K562 (cell line): ENCODE results near the gene PDE6D. TPM values are rescaled to one million over a fixed set of nuclear protein-coding genes. Genes with fewer than 3 reads are reported as not detected.

Experiments
- ATAC-seq: fragments of 200-7000 bp; cut with Tn5 transposase; 3 replicates; pipeline ENCODE4 v1.9.1; 2020; ENCODE audit warnings: moderate library complexity
- BruUV-seq: library from RNA; stranded (reverse); fragments of 400-500 nt; replicated peaks from 2 replicates; lab custom pipeline; 2021; lab: Mats Ljungman, UMichigan
- CTCF ChIA-PET: fragments of 300-600 bp; formaldehyde crosslinking; extraction: SDS; loops from one replicate; lab custom pipeline; 2021; ENCODE audit warnings: low intra/inter-chr PET ratio; lab: Yijun Ruan, JAX
- POLR2A ChIA-PET: fragments of 300-600, 350-650 bp; sonication (Branson Sonifier 250); formaldehyde crosslinking; extraction: SDS; loops from one replicate; lab custom pipeline; 2021; ENCODE audit warnings: antibody characterized with exemption, inconsistent platforms; lab: Yijun Ruan, JAX
- DNase-seq, 4 experiments: peaks; one replicate each; pipeline versions ENCODE4 v3.0.0 to v3.0.0-alpha.2; 2011 to 2018; ENCODE audit warnings: low spot score in 3 of 4, mixed read lengths in 3 of 4; ENCODE audit errors: extremely low read depth in 1 of 4
- FAIRE-seq: peaks from 2 replicates; lab custom pipeline; 2011; peaks lifted over from hg19 to GRCh38; lab: Jason Lieb, UNC
- H2AFZ ChIP-seq: 2 replicates; pipeline ENCODE4 v1.6.0; 2011; ENCODE audit warnings: low read depth, low read length, control low read depth, inconsistent platforms
- H3K27ac ChIP-seq: fragments of 200-600 bp; 3 replicates; pipeline ENCODE4 v1.8.0; 2011; ENCODE audit warnings: low read depth, mild to moderate bottlenecking, control low read depth, inconsistent platforms, low read length, moderate library complexity, mixed read lengths; ENCODE audit errors: extremely low read depth
- H3K27me3 ChIP-seq, 2 experiments: fragments of 300-600 bp in 1 of 2; 2 replicates in 1 of 2; 3 replicates in 1 of 2; pipeline versions ENCODE4 v1.6.0 to v1.8.0; 2011; ENCODE audit warnings: inconsistent platforms in 2 of 2, low read length in 2 of 2, mild to moderate bottlenecking in 1 of 2, mixed read lengths in 1 of 2, moderate library complexity in 1 of 2; ENCODE audit not compliant: control insufficient read depth in 2 of 2, insufficient read depth in 2 of 2
- H3K36me3 ChIP-seq: fragments of 300-600 bp; 3 replicates; pipeline ENCODE4 v1.8.0; 2011; ENCODE audit warnings: mild to moderate bottlenecking, low read length, inconsistent platforms; ENCODE audit not compliant: control insufficient read depth, insufficient read depth
- H3K4me1 ChIP-seq, 2 experiments: fragments of 200-600 bp in 1 of 2; replicated peaks in 1 of 2; 2 replicates in 1 of 2; 3 replicates in 1 of 2; pipeline versions ENCODE4 v1.5.1 to v1.8.0; 2011; ENCODE audit warnings: inconsistent platforms in 2 of 2, low read length in 2 of 2, mild to moderate bottlenecking in 1 of 2, mixed read lengths in 1 of 2, moderate library complexity in 1 of 2; ENCODE audit not compliant: control insufficient read depth in 2 of 2, insufficient read depth in 2 of 2
- H3K4me2 ChIP-seq: 2 replicates; pipeline ENCODE4 v1.6.1; 2011; ENCODE audit warnings: low read length, control low read depth, inconsistent platforms, mixed read lengths; ENCODE audit not compliant: insufficient read depth
- H3K4me3 ChIP-seq: fragments of 200-600 bp; sonication (generic), shearing (Covaris generic); 2 replicates; pipeline ENCODE4 v1.5.1; 2016; ENCODE audit warnings: control low read depth, inconsistent platforms
- H3K79me2 ChIP-seq: fragments of 200-600 bp; 3 replicates; pipeline ENCODE4 v1.8.0; 2011; ENCODE audit warnings: low read length, inconsistent platforms; ENCODE audit not compliant: control insufficient read depth, insufficient read depth
- H3K9ac ChIP-seq, 2 experiments: 2 replicates each; pipeline versions ENCODE4 v1.6.0 to v1.6.1; 2011; ENCODE audit warnings: low read depth in 2 of 2, low read length in 2 of 2, control low read depth in 1 of 2, inconsistent platforms in 1 of 2, mild to moderate bottlenecking in 1 of 2, mixed read lengths in 1 of 2; ENCODE audit not compliant: insufficient read depth in 1 of 2
- H3K9me1 ChIP-seq: one replicate; pipeline ENCODE4 v1.6.0; 2011; ENCODE audit warnings: inconsistent platforms, mild to moderate bottlenecking, low read length, moderate library complexity; ENCODE audit not compliant: control insufficient read depth, insufficient read depth
- H3K9me3 ChIP-seq: replicated peaks from 2 replicates; pipeline ENCODE4 v1.5.1; 2011; ENCODE audit warnings: low read depth, low read length, inconsistent platforms; ENCODE audit not compliant: control insufficient read depth, insufficient read depth
- H4K20me1 ChIP-seq: replicated peaks from 2 replicates; pipeline ENCODE4 v1.6.1; 2011; ENCODE audit warnings: low read length, inconsistent platforms, mixed read lengths; ENCODE audit not compliant: control insufficient read depth, insufficient read depth
- ADNP ChIP-seq: fragments of 200-800 bp; sonication (Bioruptor generic); IDR thresholded peaks from 2 replicates; pipeline ENCODE4 v1.6.1; 2016; ENCODE audit warnings: missing genetic modification characterization, missing compliant biosample characterization
- ARID2 ChIP-seq: fragments of 450-650 bp; IDR thresholded peaks from 2 replicates; pipeline ENCODE4 v1.6.1; 2017; ENCODE audit warnings: antibody characterized with exemption, mild to moderate bottlenecking
- ATF3 ChIP-seq, 2 experiments: fragments of 450-650 bp in 1 of 2; sonication (generic) in 1 of 2; formaldehyde crosslinking in 1 of 2; IDR thresholded peaks in 1 of 2; conservative IDR thresholded peaks in 1 of 2; 2 replicates each; pipeline versions ENCODE4 v1.6.1 to v1.8.1; 2016 to 2023; ENCODE audit warnings: mild to moderate bottlenecking in 2 of 2, moderate library complexity in 2 of 2, inconsistent platforms in 1 of 2, missing genetic modification reagents in 1 of 2
- BACH1 ChIP-seq: fragments of 200-800 bp; sonication (Bioruptor generic); IDR thresholded peaks from 2 replicates; pipeline ENCODE4 v1.6.1; 2016; ENCODE audit warnings: missing genetic modification characterization, missing compliant biosample characterization
- CBFA2T2 ChIP-seq: fragments of 450-650 bp; conservative IDR thresholded peaks from 2 replicates; pipeline ENCODE4 v1.6.1; 2017; ENCODE audit warnings: mild to moderate bottlenecking
- CHCHD3 ChIP-seq: fragments of 250-450 bp; sonication (Bioruptor Pico); IDR thresholded peaks from 2 replicates; pipeline ENCODE4 v2.1.2; 2022; ENCODE audit warnings: mild to moderate bottlenecking
- CTCF ChIP-seq, 3 experiments: IDR thresholded peaks in 2 of 3; conservative IDR thresholded peaks in 1 of 3; 2 replicates each; pipeline ENCODE4 v1.5.1; 2011 to 2012; ENCODE audit warnings: low read length in 3 of 3, mild to moderate bottlenecking in 3 of 3, control low read depth in 2 of 3, improper control_type of control experiment in 1 of 3, inconsistent platforms in 1 of 3, low read depth in 1 of 3, mixed read lengths in 1 of 3, moderate library complexity in 1 of 3; ENCODE audit not compliant: insufficient read depth in 2 of 3
- ELF4 ChIP-seq: fragments of 450-650 bp; formaldehyde crosslinking; IDR thresholded peaks from 2 replicates; pipeline ENCODE4 v1.4.0; 2022; ENCODE audit warnings: missing genetic modification characterization
- GABPB1 ChIP-seq: sonication (generic); formaldehyde crosslinking; IDR thresholded peaks from 2 replicates; pipeline ENCODE4 v1.8.0; 2022; ENCODE audit warnings: mild to moderate bottlenecking, missing genetic modification reagents
- GTF2F1 ChIP-seq: IDR thresholded peaks from 2 replicates; pipeline ENCODE4 v1.6.1; 2011; ENCODE audit warnings: low read depth, low read length, improper control_type of control experiment
- KLF1 ChIP-seq: fragments of 450-650 bp; IDR thresholded peaks from 2 replicates; pipeline ENCODE4 v1.6.1; 2016; ENCODE audit warnings: missing genetic modification characterization, missing compliant biosample characterization
- KLF16 ChIP-seq: IDR thresholded peaks from 2 replicates; pipeline ENCODE4 v1.6.1; 2016; ENCODE audit warnings: antibody characterized with exemption
- LEF1 ChIP-seq: fragments of 450-650 bp; IDR thresholded peaks from 2 replicates; pipeline ENCODE4 v1.6.1; 2016; ENCODE audit warnings: mild to moderate bottlenecking
- MTF1 ChIP-seq: fragments of 250-450 bp; sonication (Bioruptor Pico); IDR thresholded peaks from 2 replicates; pipeline ENCODE4 v1.9.0; 2021; ENCODE audit warnings: moderate library complexity, mild to moderate bottlenecking, inconsistent platforms, borderline replicate concordance
- NCOA6 ChIP-seq: fragments of 450-650 bp; IDR thresholded peaks from 2 replicates; pipeline ENCODE4 v1.6.1; 2017; ENCODE audit warnings: mild to moderate bottlenecking
- PHF8 ChIP-seq: fragments of 200-600 bp; sonication (generic); IDR thresholded peaks from 2 replicates; pipeline ENCODE4 v1.6.1; 2012; ENCODE audit warnings: mixed run types, mild to moderate bottlenecking, inconsistent platforms, low read length, moderate library complexity, borderline replicate concordance
- RBM25 ChIP-seq: fragments of 200-400 bp; formaldehyde crosslinking; IDR thresholded peaks from 2 replicates; pipeline ENCODE4 v1.6.1; 2018; ENCODE audit warnings: low read length, low read depth, moderate library complexity; ENCODE audit not compliant: severe bottlenecking
- TFAM ChIP-seq: fragments of 250-450 bp; sonication (Bioruptor Pico); conservative IDR thresholded peaks from 2 replicates; pipeline ENCODE4 v1.5.0; 2021; ENCODE audit warnings: mild to moderate bottlenecking, moderate library complexity
- ZC3H4 ChIP-seq: sonication (generic); formaldehyde crosslinking; IDR thresholded peaks from 2 replicates; pipeline ENCODE4 v1.9.0; 2021; ENCODE audit warnings: missing genetic modification reagents, borderline replicate concordance
- ZNF121 ChIP-seq: sonication (generic); formaldehyde crosslinking; conservative IDR thresholded peaks from 2 replicates; pipeline ENCODE4 v1.8.0; 2022; ENCODE audit warnings: missing genetic modification reagents
- ZNF174 ChIP-seq: fragments of 250-450 bp; sonication (Bioruptor Pico); IDR thresholded peaks from 2 replicates; pipeline ENCODE4 v1.4.0; 2020; ENCODE audit warnings: mild to moderate bottlenecking
- ZSCAN29 ChIP-seq: fragments of 450-650 bp; IDR thresholded peaks from 2 replicates; pipeline ENCODE4 v1.6.1; 2017
- WGBS: fragments of 100-300 bp; shearing (Covaris generic); methylation state at CpG from one replicate; pipeline ENCODE4 v1.1.6; 2016; ENCODE audit warnings: low coverage, mixed read lengths; ENCODE audit not compliant: insufficient coverage; ENCODE audit errors: missing lambda C conversion rate; 5-methylcytosine and 5-hydroxymethylcytosine counted together
- in situ Hi-C: fragments of 300-500 bp; cut with MboI; formaldehyde crosslinking; loops from 4 replicates; pipeline ENCODE4 v1.15.0; 2018; ENCODE audit warnings: inconsistent platforms, mixed read lengths
- intact Hi-C: fragments of 100-400 bp; cut with micrococcal nuclease; formaldehyde crosslinking; loops from 2 replicates; pipeline ENCODE4 v1.14.2; 2022
- polyA plus RNA-seq, 8 experiments: library from polyadenylated mRNA; depleted of rRNA in 4 of 8; stranded (reverse) in 5 of 8; unstranded in 3 of 8; fragments of >200 nt; fragmentation: Nextera tagmentation in 2 of 8; fragmentation: Illumina TruSeq in 1 of 8; extraction: Ambion mirVana in 2 of 8; extraction: Trizol in 1 of 8; gene quantifications; 2 replicates each; pipeline versions ENCODE4 v1.2.1 to v1.2.3, GENCODE V29; 2011 to 2014; ENCODE audit warnings: inconsistent platforms in 1 of 8, missing spikeins in 1 of 8
- total RNA-seq, 7 experiments: library from RNA; depleted of rRNA in 6 of 7; stranded (reverse); fragments of >200 nt in 6 of 7; fragmentation: Illumina TruSeq in 2 of 7; extraction: Trizol in 2 of 7; gene quantifications; 2 replicates each; pipeline versions ENCODE4 v1.2.1 to v1.2.3, GENCODE V29; 2011 to 2021; ENCODE audit warnings: low replicate concordance in 1 of 7

Gene PDE6D
- total and polyA plus RNA-seq, 9 of the 15 experiments (the other 6 are each of a cell fraction or from before 2014, with no cell fraction given): 0.65 to 11.6 (median 7.0) TPM

- Histone ChIP-seq H3K27ac (no peak overlapping the region), H3K36me3 (no peaks in the 10 kb centered on the region), H3K9me1 (no peaks in the 10 kb centered on the region), H3K9ac (no peak overlapping the region), H3K4me1 (peaks cover 2 to 31% of the 10 kb centered on the region in 2 experiments; a peak in 2 of 5 replicates), H4K20me1 (no peaks in the 10 kb centered on the region), H3K9me3 (no peaks in the 10 kb centered on the region), H2AFZ (no peak overlapping the region), H3K79me2 (no peaks in the 10 kb centered on the region), H3K4me3 (no peak overlapping the region), H3K4me2 (no peak overlapping the region), H3K27me3 (peaks cover 3 to 6% of the 10 kb centered on the region in 2 experiments; a peak in 3 of 5 replicates)
- no TSS peak for BruUV-seq
- ATAC-seq (no peak), DNase-seq (no peak), FAIRE-seq (no peak)
- intact Hi-C loops: no loop called here
- CTCF ChIA-PET: no interaction called here
- POLR2A ChIA-PET: interaction anchor here (3.6 kb wide), 1 partner anchor 25 kb away, joined by 17 read pairs; the partner anchor contains the start of gene PTMA
- in situ Hi-C loops: no loop called here
- 36% methylated on average over 3 of the region's 8 CpGs for WGBS
- TF ChIP-seq ZSCAN29 (no peak), KLF1 (tag) (no peak), NCOA6 (no peak), ADNP (tag) (no peak), GABPB1 (CRISPR knock-in tag) (no peak), CBFA2T2 (no peak), CTCF (IDR thresholded peaks at IDR 0.05 in 2 of 3, conservative IDR thresholded peaks at IDR 0.05 in 1 of 3; ENCODE audit: insufficient read depth in 2 of 3, low read depth in 1 of 3, low read length in 3 of 3) (no peak), LEF1 (no peak), GTF2F1 (no peak), ZNF121 (CRISPR knock-in tag) (peak; percentile 77), PHF8 (no peak), ZC3H4 (no peak), ATF3 (IDR thresholded peaks at IDR 0.05) (peak; percentile 37; the same call in 1 of the 2 replicates), ATF3 (CRISPR knock-in tag; conservative IDR thresholded peaks at IDR 0.05) (no peak), ARID2 (no peak), BACH1 (tag) (no peak), CHCHD3 (no peak), MTF1 (CRISPR knock-in tag) (no peak), ZNF174 (CRISPR knock-in tag) (no peak), RBM25 (no peak), KLF16 (no peak), ELF4 (no peak), TFAM (CRISPR knock-in tag) (no peak)
Observed at GRCh38 chr2:231683292-231684235, 97.5 kb downstream of the PDE6D start.
